ENCODE measurements around the gene ZFYVE28. TPM values are rescaled to one million over a fixed set of nuclear protein-coding genes. Genes with fewer than 3 reads are reported as not detected.

The ZFYVE28 gene
- total and polyA plus RNA-seq, 2 of the 8 experiments (the other 6 are each of a cell fraction or from before 2014, with no cell fraction given), result 1.7 to 4.9 TPM

DNA sequence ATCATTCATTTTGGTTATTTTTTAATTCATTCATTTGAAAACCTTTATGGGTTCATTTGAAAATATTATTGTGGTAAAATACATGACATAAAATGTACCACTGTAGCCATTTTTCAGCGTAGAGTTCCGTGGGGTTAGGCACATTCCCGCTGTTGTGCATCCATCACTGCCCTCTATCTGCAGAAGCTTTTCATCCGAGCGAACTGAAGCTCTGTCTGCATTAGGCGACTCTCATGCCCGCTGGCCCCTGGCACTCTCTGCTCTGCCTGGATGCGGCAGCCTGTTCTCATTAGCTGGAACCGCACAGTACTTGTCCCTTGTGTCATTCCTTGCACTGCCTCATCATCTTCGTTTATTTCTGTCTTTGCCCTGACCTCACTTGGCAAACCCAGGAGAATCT lies 17.9 kb upstream of the ZFYVE28 start:
- no peak overlapping the region for H2BK12ac ChIP-seq (ENCODE audit: low read depth, low read length)
- H2BK20ac ChIP-seq (ENCODE audit: low read length), result no peak overlapping the region
- H3K9me3 ChIP-seq (ENCODE audit: insufficient read depth in 2 of 2, low read depth in 1 of 2, low read length in 1 of 2), result no peaks in the 10 kb centered on the region
- no peak overlapping the region for H3K4me2 ChIP-seq (ENCODE audit: insufficient read depth in 1 of 2, low read depth in 2 of 2, low read length in 2 of 2)
- no peak overlapping the region for H2BK15ac ChIP-seq (ENCODE audit: low read length)
- no peak overlapping the region for H3K23ac ChIP-seq (ENCODE audit: insufficient read length)
- ChIA-PET POLR2A (ENCODE audit: partially characterized antibody) (interaction anchor here (0.9 kb wide), 1 partner anchor 33 kb away, joined by 3 read pairs; the partner anchor contains the start of gene RNF4), CTCF (ENCODE audit: partially characterized antibody) (interaction anchor here (1.1 to 4.2 kb wide), 9 partner anchors 9 to 216 kb away, joined by 3 to 20 read pairs (median 5); no protein-coding TSS in a partner anchor)
- FAIRE-seq (no peak), DNase-seq (ENCODE audit: low read depth in 1 of 2, low spot score in 2 of 2) (no peak)
- no peak overlapping the region for H2BK120ac ChIP-seq (replicated peaks; ENCODE audit: low read depth, low read length)
- TF ChIP-seq YY1 (IDR thresholded peaks at IDR 0.05; ENCODE audit: low read depth, low read length) (no peak), RXRA (IDR thresholded peaks at IDR 0.05; ENCODE audit: insufficient read depth, low read depth, low read length) (no peak), RAD21 (IDR thresholded peaks at IDR 0.05 in 1 of 2, conservative IDR thresholded peaks at IDR 0.05 in 1 of 2; ENCODE audit: low read depth in 2 of 2, low read length in 2 of 2) (peak; percentile 11 to 17; a peak in 1 of 4 replicates), NANOG (IDR thresholded peaks at IDR 0.05; ENCODE audit: insufficient read depth, low read depth, low read length, poor library complexity, severe bottlenecking) (no peak), CBX5 (IDR thresholded peaks at IDR 0.05; ENCODE audit: low read depth, low read length) (no peak), HDAC6 (IDR thresholded peaks at IDR 0.05; ENCODE audit: low read depth, low read length) (no peak), EZH2 (IDR thresholded peaks at IDR 0.05; ENCODE audit: low read depth, low read length, severe bottlenecking) (no peak), SUZ12 (IDR thresholded peaks at IDR 0.05; ENCODE audit: low read length) (no peak)
- no peaks in the 10 kb centered on the region for H3K27me3 ChIP-seq (replicated peaks in 1 of 4; ENCODE audit: control insufficient read depth in 3 of 4, extremely low read depth in 1 of 4, insufficient read depth in 3 of 4, low read length in 3 of 4)
- H3K27ac ChIP-seq (ENCODE audit: low read depth, low read length), result no peak overlapping the region
- no peak overlapping the region for H3K9ac ChIP-seq (replicated peaks in 1 of 4; ENCODE audit: extremely low read depth in 1 of 4, low read depth in 3 of 4, low read length in 3 of 4)
- H3K4me1 ChIP-seq (replicated peaks in 1 of 4; ENCODE audit: control insufficient read depth in 3 of 4, insufficient read depth in 4 of 4, low read length in 3 of 4), result peaks cover 0 to 7% (median 0%) of the 10 kb centered on the region in 4 experiments; a peak in 4 of 7 replicates
- H3K4ac ChIP-seq (replicated peaks; ENCODE audit: insufficient read length, low read depth, low read length), result no peak overlapping the region
- no peaks in the 10 kb centered on the region for H3K36me3 ChIP-seq (ENCODE audit: control insufficient read depth in 2 of 4, insufficient read depth in 4 of 4, low read length in 3 of 4)
- no peaks in the 10 kb centered on the region for H3K79me2 ChIP-seq (ENCODE audit: control insufficient read depth in 1 of 2, insufficient read depth in 2 of 2, low read length in 2 of 2)
- H3K4me3 ChIP-seq (ENCODE audit: extremely low read depth in 1 of 4, insufficient read depth in 2 of 4, low read depth in 3 of 4, low read length in 4 of 4), result no peak overlapping the region
- no peak overlapping the region for H3K56ac ChIP-seq (replicated peaks; ENCODE audit: insufficient read length, low read depth, low read length)
- no peaks in the 10 kb centered on the region for H4K20me1 ChIP-seq (replicated peaks in 1 of 2; ENCODE audit: control insufficient read depth in 1 of 2, insufficient read depth in 2 of 2, low read length in 2 of 2)
- no peak overlapping the region for H4K5ac ChIP-seq (ENCODE audit: insufficient read length, low read depth, low read length)
- no peak overlapping the region for H2AK5ac ChIP-seq (ENCODE audit: low read depth, low read length)
- no peak overlapping the region for H2AFZ ChIP-seq (ENCODE audit: low read length)
- 89% methylated on average over 10 of the region's 10 CpGs; no CpG with 5 or more reads in 1 of the 2 experiments for WGBS, 2 experiments (ENCODE audit: extremely low coverage in 1 of 2, insufficient coverage in 1 of 2, insufficient read length in 1 of 2, insufficient replicate concordance in 2 of 2, low coverage in 1 of 2, low lambda C conversion rate in 2 of 2, missing lambda C conversion rate in 1 of 2)
- H3K79me1 ChIP-seq (ENCODE audit: low read depth, low read length), result no peaks in the 10 kb centered on the region
- no peak overlapping the region for H4K8ac ChIP-seq (ENCODE audit: extremely low read depth, insufficient read depth, low read length)
- H3K14ac ChIP-seq (ENCODE audit: insufficient read length), result no peak overlapping the region
- H3K23me2 ChIP-seq (ENCODE audit: low read depth, low read length), result no peaks in the 10 kb centered on the region
- H4K91ac ChIP-seq (replicated peaks; ENCODE audit: insufficient read length, low read length), result no peak overlapping the region
- H3K18ac ChIP-seq (ENCODE audit: extremely low read depth, low read length), result no peak overlapping the region
- no peak overlapping the region for H2BK5ac ChIP-seq (ENCODE audit: low read depth, low read length)

Measured in H1 (cell line).